GM23338 (cell line): Measurements from ENCODE around the gene ADCK2. TPM values are rescaled to one million over a fixed set of nuclear protein-coding genes. Genes with fewer than 3 reads are reported as not detected.

ENCODE experiments used
- ATAC-seq: fragments of 200-7000 bp; cut with Tn5 transposase; 3 replicates; pipeline ENCODE4 v1.9.1; 2020
- DNase-seq: peaks from one replicate; pipeline ENCODE4 v3.0.0-alpha.2; 2015; ENCODE audit warnings: low spot score
- H2AFZ ChIP-seq: fragments of 200-600 bp; sonication (generic); 2 replicates; pipeline ENCODE4 v1.8.0; 2016; ENCODE audit warnings: antibody characterized with exemption, mild to moderate bottlenecking, moderate library complexity
- H3F3A ChIP-seq: fragments of 200-600 bp; sonication (generic); replicated peaks from 2 replicates; pipeline ENCODE4 v1.8.0; 2017; ENCODE audit warnings: antibody characterized with exemption, mixed run types, low read depth
- H3K27ac ChIP-seq: fragments of 200-600 bp; sonication (generic); 2 replicates; pipeline ENCODE4 v1.6.1; 2016; ENCODE audit warnings: low read depth
- H3K27me3 ChIP-seq: fragments of 200-600 bp; sonication (generic); 2 replicates; pipeline ENCODE4 v1.8.0; 2016; ENCODE audit warnings: mild to moderate bottlenecking, mixed run types, moderate library complexity; ENCODE audit not compliant: insufficient read depth
- H3K36me3 ChIP-seq: fragments of 200-600 bp; sonication (generic); 2 replicates; pipeline ENCODE4 v1.8.0; 2016; ENCODE audit warnings: mild to moderate bottlenecking; ENCODE audit not compliant: insufficient read depth
- H3K4me1 ChIP-seq: fragments of 200-600 bp; sonication (generic); 2 replicates; pipeline ENCODE4 v1.8.0; 2016; ENCODE audit warnings: mild to moderate bottlenecking, moderate library complexity; ENCODE audit not compliant: insufficient read depth
- H3K4me2 ChIP-seq: fragments of 200-600 bp; sonication (generic); 2 replicates; pipeline ENCODE4 v1.7.1; 2017; ENCODE audit warnings: mixed run types
- H3K4me3 ChIP-seq: fragments of 200-600 bp; sonication (generic); 2 replicates; pipeline ENCODE4 v1.6.1; 2016; ENCODE audit warnings: mixed run types
- H3K79me2 ChIP-seq: fragments of 200-600 bp; sonication (generic); replicated peaks from 2 replicates; pipeline ENCODE4 v1.8.0; 2017; ENCODE audit warnings: mild to moderate bottlenecking; ENCODE audit not compliant: insufficient read depth
- H3K9me2 ChIP-seq: fragments of 200-600 bp; sonication (generic); 2 replicates; pipeline ENCODE4 v1.8.0; 2017; ENCODE audit not compliant: insufficient read depth
- H4K20me1 ChIP-seq: fragments of 200-600 bp; sonication (generic); replicated peaks from 2 replicates; pipeline ENCODE4 v1.8.0; 2017; ENCODE audit warnings: mild to moderate bottlenecking; ENCODE audit not compliant: insufficient read depth
- H3K27ac Mint-ChIP-seq: 2 replicates; pipeline ENCODE4 v1.8.0; 2020; ENCODE audit warnings: inconsistent platforms, mild to moderate bottlenecking, moderate library complexity, mixed read lengths
- H3K27me3 Mint-ChIP-seq: 3 replicates; pipeline ENCODE4 v1.8.0; 2022; ENCODE audit warnings: low read depth, mild to moderate bottlenecking, moderate library complexity, mixed read lengths, inconsistent platforms; ENCODE audit not compliant: insufficient read depth, poor library complexity
- H3K36me3 Mint-ChIP-seq: 3 replicates; pipeline ENCODE4 v1.8.0; 2021; ENCODE audit warnings: low read depth, mild to moderate bottlenecking, inconsistent platforms, moderate library complexity, mixed read lengths
- H3K4me1 Mint-ChIP-seq: 3 replicates; pipeline ENCODE4 v1.8.0; 2020; ENCODE audit warnings: mild to moderate bottlenecking, inconsistent platforms, mixed read lengths
- H3K4me3 Mint-ChIP-seq: 3 replicates; pipeline ENCODE4 v1.8.0; 2021; ENCODE audit warnings: moderate library complexity, mild to moderate bottlenecking, inconsistent platforms, mixed read lengths
- H3K9me3 Mint-ChIP-seq: 3 replicates; pipeline ENCODE4 v1.8.0; 2020; ENCODE audit warnings: moderate library complexity, mild to moderate bottlenecking, inconsistent platforms, mixed read lengths
- ETS1 ChIP-seq: IDR thresholded peaks from 2 replicates; pipeline ENCODE4 v1.6.1; 2016; ENCODE audit warnings: antibody characterized with exemption
- JUNB ChIP-seq: IDR thresholded peaks from one replicate; pipeline ENCODE4 v1.6.1; 2016; ENCODE audit warnings: antibody characterized with exemption; ENCODE audit not compliant: unreplicated experiment
- REST ChIP-seq: IDR thresholded peaks from one replicate; pipeline ENCODE4 v1.6.1; 2018; ENCODE audit warnings: antibody characterized with exemption; ENCODE audit not compliant: unreplicated experiment
- STAT1 ChIP-seq: IDR thresholded peaks from one replicate; pipeline ENCODE4 v1.6.1; 2016; ENCODE audit warnings: antibody characterized with exemption; ENCODE audit not compliant: unreplicated experiment
- ZNF114 ChIP-seq: fragments of 250-450 bp; sonication (Bioruptor Pico); IDR thresholded peaks from 2 replicates; pipeline ENCODE4 v1.5.0; 2020; ENCODE audit warnings: mild to moderate bottlenecking, moderate library complexity
- ZNF331 ChIP-seq: fragments of 250-450 bp; sonication (Bioruptor Pico); IDR thresholded peaks from 2 replicates; pipeline ENCODE4 v1.5.0; 2020; ENCODE audit warnings: low read depth, mild to moderate bottlenecking, moderate library complexity
- ZNF462 ChIP-seq: fragments of 250-450 bp; sonication (Bioruptor Pico); IDR thresholded peaks from 2 replicates; pipeline ENCODE4 v1.5.0; 2020; ENCODE audit warnings: mild to moderate bottlenecking, moderate library complexity
- polyA plus RNA-seq: library from polyadenylated mRNA; unstranded; fragments of >200 nt; fragmentation: Nextera tagmentation; extraction: Ambion mirVana; gene quantifications from 2 replicates; pipeline ENCODE4 v1.2.1, GENCODE V29; 2016
- total RNA-seq: library from RNA; depleted of rRNA; stranded (reverse); fragments of >200 nt; shearing (Covaris generic); gene quantifications from 2 replicates; pipeline ENCODE4 v1.2.3, GENCODE V29; 2014

Gene ADCK2
- total and polyA plus RNA-seq, 2 experiments from 2014 or later = 4.7 to 14.4 TPM

- TF ChIP-seq ZNF462 (no peak), ZNF331 (CRISPR knock-in tag) (no peak), JUNB (no peak)
These were observed 17.0 kb upstream of the ADCK2 start (continued) for GRCh38 chr7:140655511-140656408.

GRCh38 chr7:140656548-140657515 is 15.9 kb upstream of the ADCK2 start:
- DNase-seq (no peak), ATAC-seq (no peak)
- H3K27ac Mint-ChIP-seq = no peak overlapping the region
- peaks cover 9% of the 10 kb centered on the region; the same call in 2 of the 3 replicates for H3K4me1 Mint-ChIP-seq
- H4K20me1 ChIP-seq = no peaks in the 10 kb centered on the region
- H3K36me3 ChIP-seq = no peaks in the 10 kb centered on the region
- H3K4me1 ChIP-seq = no peaks in the 10 kb centered on the region
- peaks cover 3% of the 10 kb centered on the region; the same call in 1 of the 3 replicates for H3K9me3 Mint-ChIP-seq
- H3K9me2 ChIP-seq = no peaks in the 10 kb centered on the region
- no peaks in the 10 kb centered on the region for H3K36me3 Mint-ChIP-seq
- H3K27ac ChIP-seq = no peak overlapping the region
- no peaks in the 10 kb centered on the region for H3K79me2 ChIP-seq
- H3K4me2 ChIP-seq = no peak overlapping the region
- H3K4me3 ChIP-seq = no peak overlapping the region
- no peaks in the 10 kb centered on the region for H3K27me3 ChIP-seq
- no peak overlapping the region for H3K4me3 Mint-ChIP-seq
- H2AFZ ChIP-seq = no peak overlapping the region
- H3K27me3 Mint-ChIP-seq = peaks cover 9% of the 10 kb centered on the region
- H3F3A ChIP-seq = no peaks in the 10 kb centered on the region
- TF ChIP-seq ZNF331 (CRISPR knock-in tag) = no peak
- TF ChIP-seq ETS1 = no peak
- no peak for TF ChIP-seq REST
- no peak for TF ChIP-seq STAT1
- TF ChIP-seq ZNF114 (CRISPR knock-in tag) = no peak
